Stimulated activated naive B cell treated with anti-CD40 and anti-IgM and Interleukin-4, amounts not matched to agents 10 μg/mL and 1 μg/mL and 100 μg/mL, for 72 hours (primary cell): ENCODE results near the gene SOS2.
A peak's percentile ranks its signal among the peaks of the same experiment; 100 is the strongest.
"Not testable (repeated sequence)": the region's sequence is repeated elsewhere in the genome, so short reads cannot be mapped to it uniquely, and the experiment has no call there.

ENCODE experiments used
- ATAC-seq, 2 donors: fragments of 150-1000 bp; cut with Tn5 transposase; replicated peaks; 2 replicates each; pipeline ENCODE4 v1.10.0; 2021; ENCODE audit warnings: moderate library complexity in 1 of 2
- DNase-seq: peaks from one replicate; pipeline ENCODE4 v3.0.0; 2021
- H3K27ac Mint-ChIP-seq: one replicate; pipeline ENCODE4 v1.8.0; 2022; ENCODE audit warnings: mild to moderate bottlenecking, mixed read lengths
- H3K27me3 Mint-ChIP-seq, 2 donors: one replicate each; pipeline ENCODE4 v1.8.0; 2022; ENCODE audit warnings: mixed read lengths in 2 of 2
- H3K36me3 Mint-ChIP-seq, 2 donors: one replicate each; pipeline ENCODE4 v1.8.0; 2022; ENCODE audit warnings: mixed read lengths in 2 of 2, mild to moderate bottlenecking in 1 of 2
- H3K4me1 Mint-ChIP-seq, 2 donors: one replicate each; pipeline ENCODE4 v1.8.0; 2022; ENCODE audit warnings: mixed read lengths in 2 of 2, mild to moderate bottlenecking in 1 of 2
- H3K4me3 Mint-ChIP-seq, 2 donors: one replicate each; pipeline ENCODE4 v1.8.0; 2022; ENCODE audit warnings: mild to moderate bottlenecking in 2 of 2, mixed read lengths in 2 of 2, moderate library complexity in 1 of 2
- H3K9me3 Mint-ChIP-seq, 2 donors: one replicate each; pipeline ENCODE4 v1.8.0; 2022; ENCODE audit warnings: mixed read lengths in 2 of 2, mild to moderate bottlenecking in 1 of 2

The SOS2 gene

DNA sequence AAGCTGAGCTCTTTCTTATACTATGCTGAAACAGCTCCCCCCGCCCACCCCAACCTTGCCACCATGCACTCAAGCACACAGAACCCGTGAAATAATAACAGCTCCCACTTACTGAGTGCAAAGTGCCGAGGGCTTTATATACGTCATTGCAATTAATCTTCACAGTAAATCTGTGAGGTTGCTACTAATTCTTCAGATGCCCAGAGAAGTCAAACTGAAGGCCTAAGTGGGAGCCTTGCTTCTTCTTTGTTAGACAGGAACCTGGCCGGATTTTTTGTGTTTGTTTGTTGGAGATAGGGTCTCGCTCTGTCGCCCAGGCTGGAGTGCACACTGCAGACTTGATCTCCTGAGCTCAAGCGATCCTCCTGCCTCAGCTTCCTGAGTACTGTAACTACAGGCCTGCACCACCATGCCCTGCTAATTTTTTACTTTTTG, 149.1 kb downstream of the SOS2 start:
- DNase-seq (no peak), ATAC-seq (no peak)
- H3K4me3 Mint-ChIP-seq: peak overlapping the region; percentile 15 to 46
- H3K36me3 Mint-ChIP-seq: peaks cover 13 to 14% of the 10 kb centered on the region in 2 donors
- H3K9me3 Mint-ChIP-seq: peaks cover 0 to 2% of the 10 kb centered on the region in 2 donors
- H3K27ac Mint-ChIP-seq: peak overlapping the region; percentile 91
- H3K27me3 Mint-ChIP-seq: no peaks in the 10 kb centered on the region
- H3K4me1 Mint-ChIP-seq: peaks cover 48 to 71% of the 10 kb centered on the region in 2 donors

DNA sequence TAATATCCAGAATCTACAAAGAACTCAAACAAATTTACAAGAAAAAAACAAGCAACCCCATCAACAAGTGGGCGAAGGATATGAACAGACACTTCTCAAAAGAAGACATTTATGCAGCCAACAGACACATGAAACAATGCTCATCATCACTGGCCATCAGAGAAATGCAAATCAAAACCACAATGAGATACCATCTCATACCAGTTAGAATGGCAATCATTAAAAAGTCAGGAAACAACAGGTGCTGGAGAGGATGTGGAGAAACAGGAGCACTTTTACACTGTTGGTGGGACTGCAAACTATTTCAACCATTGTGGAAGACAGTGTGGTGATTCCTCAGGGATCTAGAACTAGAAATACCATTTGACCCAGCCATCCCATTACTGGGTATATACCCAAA, 152.3 kb downstream of the SOS2 start:
- not testable (repeated sequence) for H3K4me3 Mint-ChIP-seq, H3K27me3 Mint-ChIP-seq, ATAC-seq, DNase-seq, H3K9me3 Mint-ChIP-seq
- Mint-ChIP-seq H3K27ac (peak overlapping the region; percentile 25), H3K36me3 (peaks cover 16% of the 10 kb centered on the region in 2 donors), H3K4me1 (peaks cover 42 to 61% of the 10 kb centered on the region in 2 donors)

DNA sequence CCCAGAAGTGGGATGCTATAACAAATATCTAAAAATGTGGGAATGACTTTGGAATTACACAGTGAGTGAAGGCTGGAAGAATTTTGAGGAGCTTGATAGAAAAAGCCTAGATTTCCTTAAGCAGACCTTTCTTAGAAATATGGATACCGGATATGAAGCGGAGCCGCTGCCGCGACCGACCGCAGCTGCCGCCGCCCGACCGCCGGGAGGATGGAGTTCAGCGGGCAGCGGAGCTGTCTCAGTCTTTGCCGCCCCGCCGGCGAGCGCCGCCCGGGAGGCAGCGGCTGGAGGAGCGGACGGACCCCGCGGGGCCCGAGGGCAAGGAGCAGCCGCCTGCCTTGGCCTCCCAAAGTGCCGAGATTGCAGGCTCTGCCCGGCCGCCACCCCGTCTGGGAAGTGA, 157.7 kb downstream of the SOS2 start:
- DNase-seq, H3K9me3 Mint-ChIP-seq, H3K4me3 Mint-ChIP-seq, H3K27me3 Mint-ChIP-seq, ATAC-seq: not testable (repeated sequence)
- Mint-ChIP-seq H3K36me3 (peaks cover 19 to 24% of the 10 kb centered on the region in 2 donors), H3K4me1 (peaks cover 38 to 52% of the 10 kb centered on the region in 2 donors), H3K27ac (peak overlapping the region; percentile 79)

DNA sequence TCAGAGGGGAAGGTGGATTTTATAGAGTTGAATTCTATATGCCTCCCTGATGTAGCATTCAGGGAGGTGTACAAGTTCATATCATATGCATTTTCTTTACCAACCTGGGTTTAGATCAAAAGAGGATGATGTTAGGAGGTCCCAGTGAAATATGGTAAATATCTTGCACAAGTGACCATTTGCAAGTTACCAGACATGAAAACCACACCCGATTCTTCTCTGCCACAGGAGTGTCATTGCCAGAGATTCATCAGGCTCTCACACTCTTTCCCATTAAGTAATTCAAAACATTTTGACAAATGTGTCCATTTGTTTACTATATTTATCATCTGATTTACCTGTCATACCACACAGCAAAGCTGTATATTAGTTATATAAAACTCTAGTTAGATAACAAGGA, 159.0 kb downstream of the SOS2 start:
- peaks cover 0 to 2% of the 10 kb centered on the region in 2 donors for H3K9me3 Mint-ChIP-seq
- ATAC-seq (no peak), DNase-seq (no peak)
- no peaks in the 10 kb centered on the region for H3K27me3 Mint-ChIP-seq
- peaks cover 40 to 52% of the 10 kb centered on the region in 2 donors for H3K4me1 Mint-ChIP-seq
- peaks cover 23% of the 10 kb centered on the region in 2 donors for H3K36me3 Mint-ChIP-seq
- no peak overlapping the region for H3K4me3 Mint-ChIP-seq
- no peak overlapping the region for H3K27ac Mint-ChIP-seq

DNA sequence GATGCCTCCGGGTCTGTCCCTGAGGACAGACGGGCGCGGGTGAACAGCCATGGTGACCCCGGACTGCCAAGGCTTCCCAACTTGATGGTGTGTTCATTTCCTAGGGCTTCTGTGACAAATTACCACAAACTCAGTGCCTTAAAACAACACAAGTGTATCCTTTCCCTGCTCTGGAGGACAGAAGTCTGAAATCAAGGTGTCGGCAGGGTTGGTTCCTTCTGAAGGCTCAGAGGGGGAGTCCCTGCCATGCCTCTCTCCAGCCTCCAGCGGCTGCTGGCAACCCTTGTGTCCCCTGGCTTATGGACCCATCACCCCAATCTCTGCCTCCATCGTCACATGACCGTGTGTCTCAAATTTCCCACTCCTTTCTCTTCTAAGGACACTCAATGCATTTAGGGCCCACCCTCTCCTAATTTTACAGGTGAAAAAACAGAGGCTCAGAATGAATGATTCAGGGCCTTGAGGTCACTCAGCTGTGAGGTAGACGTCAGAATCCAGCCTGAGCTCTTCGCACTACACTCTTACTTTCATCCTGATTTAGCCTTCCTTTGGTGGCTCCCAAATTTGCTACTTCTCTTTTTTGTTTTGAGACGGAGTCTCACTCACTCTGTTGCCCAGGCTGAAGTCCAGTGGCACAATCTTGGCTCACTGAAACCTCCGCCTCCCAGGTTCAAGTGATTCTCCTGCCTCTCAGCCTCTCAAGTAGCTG, 160.4 kb downstream of the SOS2 start:
- Mint-ChIP-seq H3K27ac (peak overlapping the region; percentile 84), H3K36me3 (peaks cover 20 to 23% of the 10 kb centered on the region in 2 donors), H3K4me1 (peaks cover 45 to 55% of the 10 kb centered on the region in 2 donors), H3K4me3 (peak overlapping the region in 1 of 2 donors; percentile 28), H3K27me3 (no peaks in the 10 kb centered on the region), H3K9me3 (peaks cover 0 to 2% of the 10 kb centered on the region in 2 donors)
- DNase-seq: peak; percentile 25
- peak; percentile 83 to 87 for ATAC-seq

DNA sequence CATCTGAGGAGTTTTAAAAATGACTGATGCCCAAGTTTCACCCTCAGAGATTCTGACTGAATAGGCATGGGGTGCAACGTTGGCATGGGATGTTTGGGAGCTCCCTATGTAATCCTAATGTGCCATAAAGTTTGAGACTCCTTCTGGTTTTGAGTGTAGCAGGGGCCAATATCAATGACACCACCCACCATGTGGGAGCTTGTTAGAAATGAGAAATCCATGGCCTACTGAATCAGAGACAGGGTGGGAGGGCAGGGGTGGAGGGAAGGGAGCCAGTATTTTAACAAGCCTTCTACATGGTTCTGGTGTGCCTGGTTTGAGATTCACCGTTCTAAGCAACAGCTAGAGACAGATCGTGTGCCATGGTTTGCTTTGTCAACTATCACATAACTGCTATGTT, 161.1 kb downstream of the SOS2 start:
- no peaks in the 10 kb centered on the region for H3K27me3 Mint-ChIP-seq
- no peak for ATAC-seq
- no peak for DNase-seq
- H3K4me1 Mint-ChIP-seq: peaks cover 47 to 61% of the 10 kb centered on the region in 2 donors
- H3K27ac Mint-ChIP-seq: peak overlapping the region; percentile 42
- H3K36me3 Mint-ChIP-seq: peaks cover 20 to 22% of the 10 kb centered on the region in 2 donors
- H3K4me3 Mint-ChIP-seq: no peak overlapping the region
- H3K9me3 Mint-ChIP-seq: peaks cover 0 to 2% of the 10 kb centered on the region in 2 donors

DNA sequence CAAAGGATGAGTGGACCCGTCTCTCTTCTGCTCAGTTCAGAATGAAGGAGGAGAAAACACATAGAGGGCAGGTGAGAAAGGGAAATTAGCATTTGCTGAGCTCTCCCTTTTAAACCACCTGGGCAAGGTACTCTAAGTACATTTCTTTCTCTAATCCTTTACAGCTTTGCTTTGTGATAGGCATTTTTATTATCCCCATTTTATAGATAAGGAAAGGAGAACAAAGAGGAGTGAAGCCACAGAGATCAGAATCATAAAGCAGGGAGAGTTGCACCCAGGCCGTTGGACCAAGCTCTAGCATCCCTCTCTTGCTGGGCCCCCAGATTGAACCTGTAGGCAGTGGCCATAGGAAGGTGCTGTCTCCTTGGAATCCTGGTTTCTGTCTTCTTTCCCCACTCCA, 162.1 kb downstream of the SOS2 start:
- ATAC-seq: no peak
- Mint-ChIP-seq H3K9me3 (no peaks in the 10 kb centered on the region), H3K4me1 (peaks cover 51 to 65% of the 10 kb centered on the region in 2 donors), H3K4me3 (no peak overlapping the region), H3K36me3 (peaks cover 16 to 18% of the 10 kb centered on the region in 2 donors), H3K27me3 (no peaks in the 10 kb centered on the region), H3K27ac (no peak overlapping the region)
- no peak for DNase-seq

DNA sequence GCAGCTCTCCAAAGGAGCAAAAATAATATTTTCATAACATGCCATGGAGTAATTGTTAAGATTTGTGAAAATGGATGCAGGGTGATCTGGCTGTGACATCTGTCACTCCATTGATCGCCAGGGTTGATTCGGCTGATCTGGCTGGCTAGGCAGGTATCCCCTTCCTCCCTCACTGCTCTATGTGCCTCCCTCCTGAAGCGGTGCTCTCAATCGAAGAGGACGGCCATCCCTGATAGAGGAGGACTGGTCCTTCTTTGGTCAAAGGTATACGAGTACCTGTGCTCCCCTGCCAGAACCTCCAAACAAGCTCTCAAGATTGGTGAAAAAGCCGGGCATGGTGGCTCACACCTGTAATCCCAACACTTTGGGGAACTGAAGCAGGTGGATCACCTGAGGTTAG, 162.9 kb downstream of the SOS2 start:
- H3K4me1 Mint-ChIP-seq: peaks cover 58 to 73% of the 10 kb centered on the region in 2 donors
- no peak overlapping the region for H3K27ac Mint-ChIP-seq
- H3K4me3 Mint-ChIP-seq: no peak overlapping the region
- ATAC-seq (no peak), DNase-seq (no peak)
- no peaks in the 10 kb centered on the region for H3K27me3 Mint-ChIP-seq
- no peaks in the 10 kb centered on the region for H3K9me3 Mint-ChIP-seq
- H3K36me3 Mint-ChIP-seq: peaks cover 14 to 18% of the 10 kb centered on the region in 2 donors

DNA sequence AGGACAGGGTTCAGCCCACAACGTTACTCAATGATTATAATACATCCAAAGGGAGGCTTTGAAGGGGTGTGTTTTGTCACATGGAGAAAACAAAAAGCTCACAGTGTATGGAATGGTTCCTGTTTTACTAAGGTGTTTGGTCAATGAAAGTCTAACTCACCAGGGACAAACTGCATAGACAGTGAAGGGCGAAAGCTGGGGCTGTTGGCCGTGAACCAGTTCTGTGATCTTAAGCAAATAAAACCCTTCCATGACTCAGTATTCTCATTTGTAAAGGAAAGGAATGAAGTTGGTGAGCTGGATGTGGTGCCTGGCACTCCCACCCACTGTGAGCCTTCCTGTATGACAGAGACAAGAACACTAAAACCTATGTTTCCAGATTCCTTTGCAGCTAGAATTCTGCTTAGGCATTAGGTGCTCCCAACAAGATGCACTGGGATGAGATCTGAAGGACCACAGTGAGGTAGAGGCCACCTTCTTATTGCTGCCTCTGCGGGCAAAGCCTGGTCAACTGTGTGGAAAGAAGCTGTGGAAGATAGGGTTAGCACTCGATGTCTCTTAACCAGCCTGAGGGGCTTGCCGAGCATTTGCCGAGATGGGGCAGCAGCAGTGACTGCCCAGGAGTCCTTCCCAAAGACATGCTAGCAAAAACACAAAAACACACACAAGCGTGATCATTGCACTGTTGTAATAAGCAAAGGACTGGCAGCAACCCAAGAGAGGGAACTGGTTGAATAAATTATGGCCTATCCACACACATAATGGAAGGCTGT, 163.5 kb downstream of the SOS2 start:
- Mint-ChIP-seq H3K4me1 (peaks cover 56 to 75% of the 10 kb centered on the region in 2 donors), H3K36me3 (peaks cover 9 to 16% of the 10 kb centered on the region in 2 donors), H3K4me3 (no peak overlapping the region), H3K27ac (peak overlapping the region; percentile 75), H3K9me3 (no peaks in the 10 kb centered on the region), H3K27me3 (no peaks in the 10 kb centered on the region)
- ATAC-seq: no peak
- DNase-seq: no peak
